HG03558 (cell line): Measurements from ENCODE around the gene RELL1.

ENCODE experiments used
- ATAC-seq: cut with Tn5 transposase; IDR thresholded peaks from one replicate; pipeline ENCODE4 v1.9.1; 2021; ENCODE audit warnings: moderate number of reproducible peaks; ENCODE audit not compliant: unreplicated experiment; ENCODE audit errors: extremely low read depth

RELL1 gene

GRCh38 chr4:37667197-37668100 lies 18.7 kb downstream of the RELL1 start:
- no peak for ATAC-seq

DNA sequence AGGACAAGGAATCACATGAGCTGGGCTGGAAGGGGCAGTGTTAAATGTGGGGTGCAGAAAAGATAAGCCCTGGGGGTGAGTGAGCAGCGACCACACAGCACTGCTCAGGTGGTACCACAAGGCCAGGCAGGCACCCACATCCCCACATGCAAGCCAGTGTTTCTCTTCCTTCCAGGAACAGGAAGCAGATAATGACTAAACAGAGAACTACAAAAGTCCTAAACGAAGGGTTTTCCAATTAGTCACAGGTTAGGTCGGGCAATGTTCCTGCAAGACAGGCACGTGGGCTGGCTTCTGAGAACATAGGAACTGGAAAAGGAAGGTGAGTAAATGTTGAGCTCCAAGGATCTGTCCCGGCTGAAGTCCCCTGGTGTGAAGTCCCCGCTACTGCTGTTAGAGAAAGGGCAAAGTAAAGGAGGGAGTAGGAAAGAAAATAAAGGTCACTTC lies 19.5 kb downstream of the RELL1 start:
- ATAC-seq, result peak; percentile 48

- ATAC-seq, result no peak
Measured at GRCh38 chr4:37665333-37666320, 20.5 kb downstream of the RELL1 start.

DNA sequence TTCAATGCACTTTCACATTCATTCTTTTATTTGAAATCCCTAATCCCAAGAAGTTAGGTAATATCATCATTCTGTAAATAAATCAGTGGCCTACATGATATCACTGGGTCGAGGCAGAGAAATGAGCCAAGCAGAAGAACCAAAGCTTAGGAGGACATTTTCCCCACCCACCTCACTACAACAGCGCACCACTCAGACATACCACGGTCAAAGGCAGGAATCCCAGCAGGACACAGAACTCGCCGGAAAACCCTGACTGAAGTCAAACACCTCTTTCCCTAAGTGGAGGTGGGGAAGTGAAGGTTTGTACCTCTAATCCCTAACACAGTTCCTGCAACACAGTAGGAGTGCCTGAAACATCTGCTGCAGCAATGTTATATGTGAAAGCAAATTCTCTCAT lies 21.5 kb downstream of the RELL1 start:
- ATAC-seq, result no peak

- no peak for ATAC-seq
Measured at GRCh38 chr4:37663552-37663951, 22.6 kb downstream of the RELL1 start.

GRCh38 chr4:37662861-37663390 lies 23.2 kb downstream of the RELL1 start:
- no peak for ATAC-seq

DNA sequence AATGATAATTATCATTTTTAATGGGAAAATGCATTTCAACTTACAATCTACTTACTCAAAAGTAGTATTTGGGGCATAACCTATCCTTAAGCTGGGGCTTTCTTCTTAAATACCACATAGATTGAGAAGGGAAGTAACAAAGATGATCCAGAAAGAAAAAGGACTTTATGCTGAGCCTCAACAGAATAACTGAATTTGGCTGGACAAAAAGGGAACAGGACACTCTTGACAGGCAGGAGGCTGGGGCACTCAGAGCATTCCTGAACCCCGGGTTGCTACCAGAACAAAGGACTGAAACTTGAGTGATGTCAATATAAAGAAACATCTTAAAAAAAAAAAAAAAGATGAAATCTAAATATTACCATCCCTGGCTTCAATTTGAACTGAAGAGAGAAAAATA lies 23.9 kb downstream of the RELL1 start:
- ATAC-seq, result no peak

- no peak for ATAC-seq
Measured at GRCh38 chr4:37661772-37662171, 24.4 kb downstream of the RELL1 start.

GRCh38 chr4:37659696-37660095 lies 26.5 kb downstream of the RELL1 start:
- ATAC-seq, result no peak

- ATAC-seq, result no peak
Measured at GRCh38 chr4:37656649-37657048, 29.5 kb downstream of the RELL1 start.

DNA sequence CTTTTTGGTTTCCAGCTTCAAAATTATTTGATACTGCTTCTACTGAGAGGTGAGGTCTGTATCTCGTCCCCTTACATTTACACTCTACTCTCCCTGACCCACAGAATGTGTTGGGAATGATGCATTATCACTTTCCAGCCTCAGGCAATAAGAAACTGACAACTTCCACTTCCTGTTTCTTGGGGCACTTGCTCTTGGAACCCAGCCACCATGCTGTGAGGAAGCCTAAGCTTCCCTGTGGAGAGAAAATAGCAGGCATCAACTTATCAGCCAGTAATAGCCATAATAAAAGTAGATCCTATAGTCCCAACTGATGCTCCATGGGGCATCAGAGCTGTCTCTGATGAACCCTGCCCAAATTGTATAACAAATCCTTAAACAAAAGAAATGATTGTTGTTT lies 32.6 kb downstream of the RELL1 start:
- ATAC-seq, result no peak

DNA sequence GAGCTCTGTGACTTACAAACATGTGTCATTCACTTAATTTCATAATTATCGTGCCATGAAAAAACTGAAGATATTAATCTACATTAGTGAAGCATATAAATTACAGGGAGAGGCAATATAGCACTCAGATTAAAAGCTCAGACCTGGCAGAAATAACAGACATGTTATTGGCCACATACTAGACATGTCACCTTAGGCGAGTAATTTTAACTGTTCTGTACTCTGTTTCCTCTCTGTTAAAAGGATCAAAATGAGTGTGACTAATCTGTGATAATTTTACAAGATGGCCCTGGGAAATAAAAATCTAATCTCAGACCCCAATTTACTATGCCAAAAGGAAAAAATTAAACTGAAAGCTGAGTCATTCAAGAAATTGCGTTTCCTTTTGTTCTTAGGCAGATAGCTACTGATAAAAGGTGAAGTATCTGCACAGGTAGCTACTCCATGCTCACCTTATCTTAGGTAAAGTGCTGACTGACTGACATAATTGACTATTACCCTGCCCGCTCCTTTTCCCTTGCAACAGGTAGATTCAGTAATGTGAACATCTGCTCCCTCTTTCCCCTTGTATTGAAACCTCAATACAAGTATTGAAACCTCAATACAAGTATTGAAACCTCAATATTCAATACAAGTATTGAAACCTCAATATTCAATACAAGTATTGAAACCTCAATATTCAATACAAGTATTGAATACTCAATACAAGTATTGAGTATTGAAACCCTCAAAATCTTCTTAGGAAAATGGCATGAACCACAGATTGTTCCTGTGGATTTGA lies 33.2 kb downstream of the RELL1 start:
- ATAC-seq, result no peak

DNA sequence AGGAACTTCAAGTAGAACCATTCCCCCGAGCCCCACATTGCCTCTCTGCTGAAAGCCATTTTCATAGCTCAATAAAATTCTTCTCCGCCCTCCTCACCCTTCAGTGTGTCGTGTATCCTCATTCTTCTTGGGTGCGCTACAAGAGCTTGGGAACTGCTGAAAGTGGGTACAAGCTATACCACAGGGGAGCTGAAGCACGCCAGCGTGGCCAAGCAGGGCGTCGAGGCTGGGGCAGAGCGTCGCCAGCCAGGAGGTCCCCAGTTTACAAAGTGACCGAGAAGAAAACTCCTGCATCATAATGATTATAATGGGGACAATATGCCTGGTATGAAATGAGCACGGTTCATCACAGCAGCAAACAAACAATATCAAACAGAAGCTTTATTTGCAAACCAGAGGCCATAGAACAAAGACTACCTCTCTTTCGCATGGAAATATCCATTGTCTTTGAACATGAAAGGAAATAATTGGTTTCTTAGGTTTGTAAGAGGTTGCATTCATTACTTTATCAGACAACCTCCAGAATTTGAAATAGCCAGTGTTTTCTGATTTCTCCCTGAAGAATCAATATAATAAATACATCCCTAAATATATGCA lies 34.3 kb downstream of the RELL1 start:
- no peak for ATAC-seq

DNA sequence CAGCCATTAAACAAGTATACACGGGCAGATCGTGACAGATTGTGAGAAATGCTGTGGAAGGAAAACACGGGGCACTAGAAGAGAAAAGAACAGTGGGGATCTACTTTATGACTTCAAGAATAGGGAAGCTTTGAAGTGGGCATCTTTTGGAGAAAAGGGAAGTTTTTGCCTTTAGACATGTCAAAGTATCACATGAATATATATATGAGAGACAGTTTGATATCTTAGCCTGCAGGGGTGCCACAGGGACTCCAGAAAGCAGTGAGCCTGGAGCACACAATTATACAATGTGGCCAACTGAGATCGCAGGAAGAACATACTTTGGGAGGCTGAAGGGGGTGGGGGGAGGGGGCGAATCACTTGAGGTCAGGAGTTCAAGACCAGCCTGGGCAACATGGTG lies 35.7 kb downstream of the RELL1 start:
- ATAC-seq, result no peak

GRCh38 chr4:37649268-37649667 lies 36.9 kb downstream of the RELL1 start:
- no peak for ATAC-seq

DNA sequence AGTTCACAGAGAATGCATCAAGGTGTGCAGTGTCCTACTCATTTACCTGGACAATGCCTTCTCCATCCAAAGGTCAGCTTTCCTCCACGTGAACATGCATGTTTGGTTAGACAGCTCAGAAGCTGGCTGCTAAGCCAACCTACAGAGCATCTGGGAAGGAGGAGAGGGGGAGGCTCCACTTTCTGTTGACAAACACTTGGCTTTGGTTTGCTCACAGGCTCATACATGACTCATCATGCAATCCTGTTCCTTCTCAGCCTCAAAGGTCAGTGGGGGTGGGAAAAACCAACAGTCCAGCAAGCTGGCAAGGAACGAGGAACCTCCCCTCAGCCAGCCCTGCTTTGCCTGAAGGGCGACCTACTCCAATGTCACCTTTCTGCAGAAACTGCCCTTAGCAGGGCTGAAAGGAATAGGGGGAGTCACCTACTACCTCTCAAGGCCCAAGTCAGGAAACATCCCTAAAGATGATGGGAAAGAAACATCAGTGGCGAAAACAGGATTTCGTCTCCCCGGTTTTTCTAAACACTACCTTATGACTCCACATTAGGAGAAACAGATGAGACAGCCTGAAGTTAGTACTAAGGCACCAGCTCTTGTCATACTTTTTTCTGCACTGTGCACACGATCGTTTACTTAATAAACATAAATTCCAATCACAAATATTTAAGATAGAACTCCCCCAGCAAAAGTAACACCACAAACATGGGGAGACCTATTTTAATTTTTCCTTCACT lies 37.9 kb downstream of the RELL1 start:
- no peak for ATAC-seq

- no peak for ATAC-seq
Measured at GRCh38 chr4:37646247-37646646, 39.9 kb downstream of the RELL1 start.

GRCh38 chr4:37645736-37646135 lies 40.4 kb downstream of the RELL1 start:
- ATAC-seq, result no peak

DNA sequence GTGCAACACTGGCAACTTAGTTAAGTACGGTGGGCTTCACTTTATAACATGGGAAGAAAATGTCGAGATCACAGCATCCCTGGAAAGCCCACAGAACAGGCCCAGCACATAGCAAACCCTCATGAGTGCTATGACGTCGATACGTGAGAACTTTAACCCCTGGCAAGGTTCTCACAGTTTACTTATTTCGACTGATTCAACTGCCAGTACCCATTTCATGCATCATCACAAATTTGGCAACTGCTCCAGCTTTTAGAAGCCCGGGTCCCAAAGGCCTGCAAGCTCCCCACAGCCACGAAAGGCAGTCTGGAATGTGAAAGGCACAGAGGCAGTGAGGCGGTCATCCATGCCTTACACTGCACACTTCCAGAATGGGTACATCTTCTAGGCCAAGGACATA lies 41.2 kb downstream of the RELL1 start:
- no peak for ATAC-seq
